Thyroid gland (tissue), 4 donors: ENCODE measurements around the gene CD200R1L.

Experiments used
- CTCF ChIP-seq, 6 experiments: fragments of 200-600 bp in 3 of 6; fragments of 450-650 bp in 3 of 6; sonication (generic) in 3 of 6; IDR thresholded peaks; one replicate each; pipeline ENCODE4 v1.5.1; 2016 to 2019; ENCODE audit warnings: antibody characterized with exemption in 6 of 6, mild to moderate bottlenecking in 2 of 6, inconsistent platforms in 1 of 6, moderate library complexity in 1 of 6
- POLR2A ChIP-seq, 2 donors: fragments of 450-650 bp; IDR thresholded peaks; one replicate each; pipeline ENCODE4 v1.6.1; 2017; ENCODE audit warnings: antibody characterized with exemption in 2 of 2, mild to moderate bottlenecking in 2 of 2, moderate library complexity in 1 of 2

- TF ChIP-seq CTCF (IDR thresholded peaks at IDR 0.05) (no peak), POLR2A (IDR thresholded peaks at IDR 0.05) (no peak)
Observed at GRCh38 chr3:112875561-112875960, 28.9 kb upstream of the CD200R1L start.
